GM19328 (cell line): Measurements from ENCODE around the gene RBSN.

Experiments used
- ATAC-seq: cut with Tn5 transposase; IDR thresholded peaks from one replicate; pipeline ENCODE4 v1.9.1; 2021; ENCODE audit warnings: mild to moderate bottlenecking, moderate library complexity; ENCODE audit not compliant: unreplicated experiment

RBSN gene

DNA sequence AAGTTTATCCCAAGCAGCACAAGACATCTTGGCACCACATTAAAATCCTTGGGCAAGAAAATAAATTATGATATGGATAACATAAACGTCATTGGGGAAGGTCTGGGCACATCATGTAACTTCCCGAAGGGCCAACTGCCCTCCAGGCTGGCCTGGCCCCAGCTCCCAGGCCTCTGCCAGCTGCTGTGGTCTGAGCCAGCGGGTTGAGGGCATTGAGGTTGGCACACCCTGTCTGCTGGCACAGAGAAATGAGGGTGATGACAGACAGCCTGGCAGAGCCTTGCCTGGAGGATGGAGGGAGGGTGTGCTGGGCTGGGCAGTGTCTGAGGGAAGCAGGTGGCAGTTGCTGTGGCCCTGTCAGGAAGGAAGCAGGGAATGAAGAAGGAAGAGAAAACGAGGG, 3.3 kb upstream of the RBSN start:
- ATAC-seq, result no peak

DNA sequence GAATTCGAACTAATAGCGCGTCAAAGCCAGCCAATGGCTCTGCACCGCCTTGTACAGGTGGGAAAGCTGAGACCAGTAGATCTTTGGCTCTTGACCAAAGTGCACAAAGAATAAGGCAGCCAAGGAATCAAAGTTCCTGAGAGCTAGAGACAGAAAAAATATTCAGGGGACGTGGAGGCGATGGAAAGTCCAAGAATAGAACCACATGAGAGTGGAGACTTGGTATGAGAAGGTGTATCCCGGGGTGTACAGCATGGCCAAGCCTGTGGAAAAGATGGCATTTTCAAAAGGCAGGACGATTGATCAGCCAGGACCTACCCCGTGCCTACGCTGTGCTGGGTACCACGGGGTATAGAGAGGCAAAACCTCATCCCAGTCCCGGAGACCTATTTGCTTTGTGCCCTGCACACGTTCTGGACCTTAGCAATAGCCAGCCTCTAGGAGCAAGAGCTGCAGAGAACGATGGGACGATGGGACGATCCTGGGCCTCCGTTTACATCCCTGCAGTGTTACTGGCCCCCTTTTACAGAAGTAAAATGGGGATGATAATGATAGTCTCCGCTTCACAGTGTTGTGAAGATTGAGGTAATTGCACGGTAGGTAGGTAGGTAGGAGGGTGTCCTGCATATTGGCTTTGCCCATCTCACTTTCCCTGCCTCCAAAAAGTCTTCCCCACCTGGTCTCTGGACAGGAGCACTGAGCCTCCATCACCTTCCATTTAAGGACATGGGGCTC, 583 bp upstream of the RBSN start:
- ATAC-seq, result peak; percentile 15

DNA sequence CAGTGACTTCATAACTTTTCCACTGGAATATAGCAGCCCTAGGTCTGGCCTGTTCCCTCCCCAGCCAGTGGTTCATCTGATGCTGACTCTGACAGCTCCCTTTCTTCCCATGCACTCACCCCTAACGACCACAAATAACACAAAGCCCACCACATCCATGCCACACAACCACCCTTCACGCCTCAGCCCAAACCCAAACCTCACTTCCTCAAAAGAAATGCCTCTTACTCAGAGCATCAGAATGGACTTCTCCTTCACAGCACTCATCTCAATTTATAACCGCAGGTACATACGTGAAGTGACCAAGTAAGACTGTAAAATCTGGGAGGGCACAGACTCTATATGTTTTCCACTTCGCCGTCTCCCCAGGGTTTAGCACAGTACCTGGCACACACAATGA, 1.1 kb downstream of the RBSN start:
- ATAC-seq, result no peak

- ATAC-seq, result no peak
Measured at GRCh38 chr3:15096046-15096445, 2.9 kb downstream of the RBSN start.

- no peak for ATAC-seq
Measured at GRCh38 chr3:15094187-15094875, 4.6 kb downstream of the RBSN start.

DNA sequence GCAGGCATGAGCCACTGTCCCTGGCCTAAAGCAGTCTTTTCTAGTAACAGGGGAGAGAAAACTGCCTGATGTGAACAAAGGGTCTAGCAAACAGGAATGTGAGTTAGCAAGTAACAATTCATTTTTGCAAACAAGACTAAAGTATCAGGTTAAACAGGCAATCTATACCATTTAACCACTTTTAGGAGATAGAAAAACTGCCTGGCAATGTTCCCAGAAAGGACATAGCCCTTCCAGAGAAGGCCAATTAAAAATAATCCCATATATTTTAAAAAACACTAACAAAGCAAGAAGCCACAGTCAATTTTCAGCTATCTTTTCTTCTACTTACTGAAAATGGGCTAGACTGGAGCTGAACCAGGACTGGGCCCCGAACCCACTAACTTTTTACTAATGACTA, 6.3 kb downstream of the RBSN start:
- ATAC-seq, result no peak

GRCh38 chr3:15091575-15091974, 7.4 kb downstream of the RBSN start:
- no peak for ATAC-seq

DNA sequence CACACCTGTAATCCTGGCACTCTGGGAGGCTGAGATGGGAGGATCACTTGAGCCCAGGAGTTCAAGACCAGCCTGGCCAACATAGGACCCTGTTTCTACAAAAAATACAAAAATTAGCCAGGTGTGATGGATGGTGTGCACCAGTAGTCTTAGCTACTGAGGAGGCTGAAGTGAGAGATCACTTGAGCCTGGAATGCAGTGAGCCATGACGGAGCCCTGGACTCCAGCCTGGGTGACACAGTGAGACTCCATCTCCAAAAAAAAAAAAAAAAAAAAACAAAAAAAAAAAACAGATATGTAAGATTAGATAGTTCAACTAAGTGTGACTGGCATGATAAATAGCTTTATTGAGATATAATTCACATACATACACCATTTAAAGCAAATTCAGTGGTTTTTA, 9.7 kb downstream of the RBSN start:
- no peak for ATAC-seq

- no peak for ATAC-seq
Measured at GRCh38 chr3:15086699-15087098, 12.2 kb downstream of the RBSN start.

DNA sequence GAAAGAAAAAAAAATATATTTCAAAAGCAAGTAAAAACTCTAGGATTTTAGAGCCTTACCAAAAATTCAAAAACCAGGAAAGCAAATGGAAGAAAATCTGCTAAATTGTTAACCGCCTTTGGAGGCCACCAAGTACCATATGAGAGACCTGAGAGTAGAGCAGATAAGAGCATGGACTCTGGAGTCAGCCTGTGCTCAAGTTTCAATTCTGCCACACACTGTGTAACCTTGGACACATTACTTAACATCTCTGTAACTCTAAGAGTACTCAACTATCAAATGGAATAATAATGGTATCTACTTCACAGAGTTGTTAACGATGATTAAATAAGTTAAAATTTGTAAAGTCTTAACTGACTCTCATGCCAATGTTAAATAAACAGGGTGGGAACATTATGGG, 12.7 kb downstream of the RBSN start:
- ATAC-seq, result no peak

DNA sequence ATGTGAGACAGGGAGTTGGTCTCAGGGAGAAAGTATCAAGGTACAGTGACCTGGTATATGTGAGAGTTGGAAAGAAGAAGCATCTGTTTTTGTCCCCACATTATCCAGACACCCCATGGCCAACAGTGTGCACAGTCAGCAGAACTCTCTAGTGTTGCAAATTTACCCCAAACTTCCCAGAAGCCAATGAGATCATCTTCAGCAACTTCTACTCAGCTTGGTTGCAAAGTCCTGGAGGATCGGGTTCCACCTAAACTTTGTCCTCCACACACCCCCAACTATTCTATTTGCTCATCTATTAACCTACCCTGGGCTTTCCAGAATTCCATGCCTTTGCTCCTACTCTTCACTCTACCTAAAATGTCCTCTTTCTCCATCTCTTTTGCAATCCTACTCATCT, 15.7 kb downstream of the RBSN start:
- ATAC-seq, result no peak

- ATAC-seq, result no peak
Measured at GRCh38 chr3:15081960-15082664, 16.8 kb downstream of the RBSN start.

DNA sequence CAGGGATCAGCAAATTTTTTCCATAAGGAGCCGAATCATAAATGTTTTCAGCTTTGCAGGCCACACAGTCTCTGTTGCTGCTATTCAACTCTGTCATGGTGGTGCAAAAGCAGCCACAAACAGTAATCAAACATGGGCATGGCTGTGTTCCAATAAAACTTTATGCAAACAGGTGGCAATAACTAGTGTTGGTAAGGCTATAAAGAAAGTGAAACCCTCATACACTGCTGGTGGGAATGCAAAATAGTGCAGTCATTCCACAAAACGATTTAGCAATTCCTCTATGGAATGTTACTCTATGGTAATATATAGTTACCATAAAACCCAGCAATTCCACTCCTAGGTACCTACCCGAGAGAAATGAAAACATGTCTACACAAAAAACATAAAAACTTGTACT, 19.9 kb downstream of the RBSN start:
- ATAC-seq, result no peak

- no peak for ATAC-seq
Measured at GRCh38 chr3:15074500-15074899, 24.4 kb downstream of the RBSN start.

GRCh38 chr3:15071699-15072098, 27.2 kb downstream of the RBSN start:
- no peak for ATAC-seq

DNA sequence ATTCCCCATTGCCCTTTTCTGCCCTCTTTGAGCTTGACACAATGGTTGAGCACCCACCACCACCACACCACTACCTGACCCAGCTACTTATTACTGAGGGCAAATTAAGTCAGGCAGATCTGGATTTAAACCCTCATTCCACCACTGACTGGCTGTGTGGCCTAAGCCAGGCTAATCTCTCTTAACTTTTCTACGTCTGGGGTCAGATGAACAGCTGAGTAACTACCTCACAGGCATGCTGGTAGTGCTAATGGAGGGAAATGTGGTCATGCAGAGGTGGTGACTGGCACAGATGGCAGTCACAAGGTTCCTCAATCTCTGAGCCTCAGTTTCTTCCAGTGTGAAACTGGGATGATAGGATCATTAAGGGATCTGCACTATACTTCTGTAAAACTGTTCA, 29.5 kb downstream of the RBSN start:
- no peak for ATAC-seq

GRCh38 chr3:15066467-15066866, 32.5 kb downstream of the RBSN start:
- ATAC-seq, result no peak

GRCh38 chr3:15065550-15066007, 33.4 kb downstream of the RBSN start:
- no peak for ATAC-seq

- peak; percentile 91 for ATAC-seq
Measured at GRCh38 chr3:15064835-15065549, 34.0 kb downstream of the RBSN start, which contains the start of gene MRPS25. TSS of gene MRPS25 (minus strand) at chr3:15065315. CDS start at chr3:15065194, 121 bp downstream.

DNA sequence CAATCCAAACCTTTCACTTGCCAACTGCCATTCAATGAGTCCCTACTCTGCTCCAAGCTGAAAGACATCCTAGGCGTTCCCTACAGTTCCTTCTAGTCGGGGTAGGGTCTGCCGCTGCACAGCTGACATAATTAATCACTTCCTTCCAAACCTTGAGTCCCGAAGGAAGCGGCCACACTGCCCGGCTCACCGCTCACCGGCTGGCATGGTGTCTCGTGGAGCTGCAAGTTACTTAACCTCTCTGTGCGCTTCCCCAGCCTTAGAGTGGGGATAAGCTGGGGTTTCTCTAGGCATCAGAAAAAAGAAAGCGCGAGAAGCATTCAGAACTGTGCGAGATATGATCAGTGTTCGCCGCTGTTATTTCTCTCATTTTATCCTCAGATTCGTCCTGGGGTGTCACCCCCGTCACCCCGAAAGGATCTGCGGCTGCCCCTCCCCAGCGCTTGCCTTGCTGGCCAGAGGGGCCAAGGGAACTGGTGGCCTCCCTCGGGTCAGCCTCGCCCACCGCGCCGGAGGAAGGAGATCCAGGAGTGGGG, 34.6 kb downstream of the RBSN start:
- ATAC-seq, result peak; percentile 15
